Measurements from ENCODE around the gene RARS2. TPM values are rescaled to one million over a fixed set of nuclear protein-coding genes. Genes with fewer than 3 reads are reported as not detected.

Gene RARS2
- total and polyA plus RNA-seq, 9 of the 15 experiments (the other 6 are each of a cell fraction or from before 2014, with no cell fraction given) = 30.0 to 92.7 (median 43.4) TPM

DNA sequence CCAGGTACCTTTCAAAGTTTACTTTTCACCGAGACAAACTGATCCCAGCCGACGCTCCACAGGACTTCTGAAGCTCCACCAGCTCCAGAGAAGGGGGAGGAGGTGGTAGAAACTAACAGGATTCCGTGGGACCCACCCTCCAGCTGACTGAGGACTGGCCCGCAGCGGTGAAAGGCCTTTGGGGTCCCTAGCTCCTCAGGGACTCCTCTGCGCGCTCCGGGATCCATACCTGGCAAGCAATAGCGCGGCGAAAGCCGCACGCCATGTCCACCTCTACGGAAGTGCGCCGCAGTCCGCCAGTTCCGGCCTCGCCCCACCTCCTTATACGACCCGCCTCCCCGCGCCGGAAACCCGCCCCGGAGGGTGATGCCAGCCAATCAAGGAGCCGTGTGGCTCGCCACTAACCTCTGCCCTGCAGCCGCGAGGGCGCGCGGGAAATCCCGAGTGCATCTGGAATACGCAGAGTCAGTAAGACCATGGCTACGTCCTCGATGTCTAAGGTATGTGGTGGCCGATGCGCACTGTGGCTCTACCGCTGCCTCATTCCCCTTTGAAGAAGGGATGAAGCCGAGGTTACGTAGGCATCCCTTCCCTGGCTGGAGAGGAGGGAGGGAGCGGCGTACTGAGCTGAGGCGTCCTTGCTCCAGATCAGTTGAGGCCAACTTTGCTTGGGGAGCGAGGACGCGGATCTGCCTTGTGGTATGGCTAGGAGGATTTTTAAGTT, at the start of gene RARS2, which contains the start of gene ORC3 (continued):
- TF ChIP-seq, protein P1, sequence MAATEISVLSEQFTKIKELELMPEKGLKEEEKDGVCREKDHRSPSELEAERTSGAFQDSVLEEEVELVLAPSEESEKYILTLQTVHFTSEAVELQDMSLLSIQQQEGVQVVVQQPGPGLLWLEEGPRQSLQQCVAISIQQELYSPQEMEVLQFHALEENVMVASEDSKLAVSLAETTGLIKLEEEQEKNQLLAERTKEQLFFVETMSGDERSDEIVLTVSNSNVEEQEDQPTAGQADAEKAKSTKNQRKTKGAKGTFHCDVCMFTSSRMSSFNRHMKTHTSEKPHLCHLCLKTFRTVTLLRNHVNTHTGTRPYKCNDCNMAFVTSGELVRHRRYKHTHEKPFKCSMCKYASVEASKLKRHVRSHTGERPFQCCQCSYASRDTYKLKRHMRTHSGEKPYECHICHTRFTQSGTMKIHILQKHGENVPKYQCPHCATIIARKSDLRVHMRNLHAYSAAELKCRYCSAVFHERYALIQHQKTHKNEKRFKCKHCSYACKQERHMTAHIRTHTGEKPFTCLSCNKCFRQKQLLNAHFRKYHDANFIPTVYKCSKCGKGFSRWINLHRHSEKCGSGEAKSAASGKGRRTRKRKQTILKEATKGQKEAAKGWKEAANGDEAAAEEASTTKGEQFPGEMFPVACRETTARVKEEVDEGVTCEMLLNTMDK (IDR thresholded peaks at IDR 0.05; ENCODE audit: borderline replicate concordance, insufficient read depth, low read depth, low read length, poor library complexity, severe bottlenecking) = no peak
- TF ChIP-seq NCOA6 (IDR thresholded peaks at IDR 0.05) (no peak), FOXK2 (conservative IDR thresholded peaks at IDR 0.05 in 1 of 2, IDR thresholded peaks at IDR 0.05 in 1 of 2; ENCODE audit: low read depth in 2 of 2) (peak in 1 of 2 experiments; percentile 20; a peak in 1 of 4 replicates), FOXA3 (CRISPR knock-in tag; conservative IDR thresholded peaks at IDR 0.05 in 1 of 2, IDR thresholded peaks at IDR 0.05 in 1 of 2) (peak in 1 of 2 experiments; percentile 64; a peak in 1 of 4 replicates), RCOR1 (IDR thresholded peaks at IDR 0.05; ENCODE audit: borderline replicate concordance in 1 of 2, low read depth in 2 of 2, low read length in 2 of 2) (peak in 1 of 2 experiments; percentile 53; a peak in 1 of 4 replicates), ZNF408 (CRISPR knock-in tag; IDR thresholded peaks at IDR 0.05; ENCODE audit: low read depth) (no peak), ZNF239 (CRISPR knock-in tag; IDR thresholded peaks at IDR 0.05) (no peak), ZC3H8 (IDR thresholded peaks at IDR 0.05) (no peak), ZNF274 (IDR thresholded peaks at IDR 0.05; ENCODE audit: borderline replicate concordance, low read depth, low read length) (no peak), HDAC2 (IDR thresholded peaks at IDR 0.05) (peak; percentile 85), ZNF79 (CRISPR knock-in tag; IDR thresholded peaks at IDR 0.05; ENCODE audit: low read depth) (no peak), CHD2 (IDR thresholded peaks at IDR 0.05; ENCODE audit: low read depth, low read length) (peak; percentile 74), PHTF2 (CRISPR knock-in tag; IDR thresholded peaks at IDR 0.05) (0 out of 2 replicates have a peak, but pooled peaks have one; percentile 40), HNRNPL (IDR thresholded peaks at IDR 0.05; ENCODE audit: low read depth, low read length) (no peak), BMI1 (IDR thresholded peaks at IDR 0.05; ENCODE audit: low read length) (no peak), PTRF (tag; IDR thresholded peaks at IDR 0.05) (no peak)
- TF ChIP-seq, protein P2, sequence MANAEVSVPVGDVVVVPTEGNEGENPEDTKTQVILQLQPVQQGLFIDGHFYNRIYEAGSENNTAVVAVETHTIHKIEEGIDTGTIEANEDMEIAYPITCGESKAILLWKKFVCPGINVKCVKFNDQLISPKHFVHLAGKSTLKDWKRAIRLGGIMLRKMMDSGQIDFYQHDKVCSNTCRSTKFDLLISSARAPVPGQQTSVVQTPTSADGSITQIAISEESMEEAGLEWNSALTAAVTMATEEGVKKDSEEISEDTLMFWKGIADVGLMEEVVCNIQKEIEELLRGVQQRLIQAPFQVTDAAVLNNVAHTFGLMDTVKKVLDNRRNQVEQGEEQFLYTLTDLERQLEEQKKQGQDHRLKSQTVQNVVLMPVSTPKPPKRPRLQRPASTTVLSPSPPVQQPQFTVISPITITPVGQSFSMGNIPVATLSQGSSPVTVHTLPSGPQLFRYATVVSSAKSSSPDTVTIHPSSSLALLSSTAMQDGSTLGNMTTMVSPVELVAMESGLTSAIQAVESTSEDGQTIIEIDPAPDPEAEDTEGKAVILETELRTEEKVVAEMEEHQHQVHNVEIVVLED (CRISPR knock-in tag; IDR thresholded peaks at IDR 0.05) = peak; percentile 47; the same call in 1 of the 2 replicates
- TF ChIP-seq, protein P3, sequence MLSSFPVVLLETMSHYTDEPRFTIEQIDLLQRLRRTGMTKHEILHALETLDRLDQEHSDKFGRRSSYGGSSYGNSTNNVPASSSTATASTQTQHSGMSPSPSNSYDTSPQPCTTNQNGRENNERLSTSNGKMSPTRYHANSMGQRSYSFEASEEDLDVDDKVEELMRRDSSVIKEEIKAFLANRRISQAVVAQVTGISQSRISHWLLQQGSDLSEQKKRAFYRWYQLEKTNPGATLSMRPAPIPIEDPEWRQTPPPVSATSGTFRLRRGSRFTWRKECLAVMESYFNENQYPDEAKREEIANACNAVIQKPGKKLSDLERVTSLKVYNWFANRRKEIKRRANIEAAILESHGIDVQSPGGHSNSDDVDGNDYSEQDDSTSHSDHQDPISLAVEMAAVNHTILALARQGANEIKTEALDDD (IDR thresholded peaks at IDR 0.05) = no peak; the same call in 1 of the 2 replicates
- TF ChIP-seq, protein P4, sequence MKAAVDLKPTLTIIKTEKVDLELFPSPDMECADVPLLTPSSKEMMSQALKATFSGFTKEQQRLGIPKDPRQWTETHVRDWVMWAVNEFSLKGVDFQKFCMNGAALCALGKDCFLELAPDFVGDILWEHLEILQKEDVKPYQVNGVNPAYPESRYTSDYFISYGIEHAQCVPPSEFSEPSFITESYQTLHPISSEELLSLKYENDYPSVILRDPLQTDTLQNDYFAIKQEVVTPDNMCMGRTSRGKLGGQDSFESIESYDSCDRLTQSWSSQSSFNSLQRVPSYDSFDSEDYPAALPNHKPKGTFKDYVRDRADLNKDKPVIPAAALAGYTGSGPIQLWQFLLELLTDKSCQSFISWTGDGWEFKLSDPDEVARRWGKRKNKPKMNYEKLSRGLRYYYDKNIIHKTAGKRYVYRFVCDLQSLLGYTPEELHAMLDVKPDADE (conservative IDR thresholded peaks at IDR 0.05; ENCODE audit: control insufficient read depth, low read depth, low read length) = peak; percentile 76; the same call in 1 of the 2 replicates
- TF ChIP-seq, protein P5, sequence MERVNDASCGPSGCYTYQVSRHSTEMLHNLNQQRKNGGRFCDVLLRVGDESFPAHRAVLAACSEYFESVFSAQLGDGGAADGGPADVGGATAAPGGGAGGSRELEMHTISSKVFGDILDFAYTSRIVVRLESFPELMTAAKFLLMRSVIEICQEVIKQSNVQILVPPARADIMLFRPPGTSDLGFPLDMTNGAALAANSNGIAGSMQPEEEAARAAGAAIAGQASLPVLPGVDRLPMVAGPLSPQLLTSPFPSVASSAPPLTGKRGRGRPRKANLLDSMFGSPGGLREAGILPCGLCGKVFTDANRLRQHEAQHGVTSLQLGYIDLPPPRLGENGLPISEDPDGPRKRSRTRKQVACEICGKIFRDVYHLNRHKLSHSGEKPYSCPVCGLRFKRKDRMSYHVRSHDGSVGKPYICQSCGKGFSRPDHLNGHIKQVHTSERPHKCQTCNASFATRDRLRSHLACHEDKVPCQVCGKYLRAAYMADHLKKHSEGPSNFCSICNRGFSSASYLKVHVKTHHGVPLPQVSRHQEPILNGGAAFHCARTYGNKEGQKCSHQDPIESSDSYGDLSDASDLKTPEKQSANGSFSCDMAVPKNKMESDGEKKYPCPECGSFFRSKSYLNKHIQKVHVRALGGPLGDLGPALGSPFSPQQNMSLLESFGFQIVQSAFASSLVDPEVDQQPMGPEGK (CRISPR knock-in tag; IDR thresholded peaks at IDR 0.05; ENCODE audit: borderline replicate concordance) = no peak

All from K562 (cell line).